NCI-H1436 (cell line): ENCODE data around the gene UBTD1.
A peak's percentile ranks its signal among the peaks of the same experiment; 100 is the strongest.
"Not testable (repeated sequence)": the region's sequence is repeated elsewhere in the genome, so short reads cannot be mapped to it uniquely, and the experiment has no call there.

Experiments used
- DNase-seq: peaks from one replicate; lab custom pipeline; 2025; lab: John Stamatoyannopoulos, UW

UBTD1 gene

DNA sequence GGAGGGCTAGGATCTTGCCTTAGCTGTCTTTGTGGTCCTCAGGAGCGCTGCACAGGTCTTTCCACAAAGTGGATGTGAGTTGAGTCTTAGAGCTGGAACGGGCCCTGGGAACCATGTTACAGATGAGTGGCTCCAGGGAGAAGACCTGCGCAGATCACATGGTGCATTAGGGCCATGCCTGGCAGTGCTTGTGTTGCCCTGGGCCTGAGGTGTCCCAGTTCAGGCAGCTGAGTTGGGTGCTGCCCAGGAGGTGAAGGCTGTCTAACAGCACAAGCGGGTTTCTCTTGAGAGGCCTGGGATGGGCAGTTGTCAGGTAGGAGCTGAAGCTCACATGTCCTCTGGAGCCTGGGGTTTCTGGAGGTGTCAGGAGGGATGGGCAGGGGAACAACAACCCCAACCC, 40.1 kb downstream of the UBTD1 start:
- no peak for DNase-seq

DNA sequence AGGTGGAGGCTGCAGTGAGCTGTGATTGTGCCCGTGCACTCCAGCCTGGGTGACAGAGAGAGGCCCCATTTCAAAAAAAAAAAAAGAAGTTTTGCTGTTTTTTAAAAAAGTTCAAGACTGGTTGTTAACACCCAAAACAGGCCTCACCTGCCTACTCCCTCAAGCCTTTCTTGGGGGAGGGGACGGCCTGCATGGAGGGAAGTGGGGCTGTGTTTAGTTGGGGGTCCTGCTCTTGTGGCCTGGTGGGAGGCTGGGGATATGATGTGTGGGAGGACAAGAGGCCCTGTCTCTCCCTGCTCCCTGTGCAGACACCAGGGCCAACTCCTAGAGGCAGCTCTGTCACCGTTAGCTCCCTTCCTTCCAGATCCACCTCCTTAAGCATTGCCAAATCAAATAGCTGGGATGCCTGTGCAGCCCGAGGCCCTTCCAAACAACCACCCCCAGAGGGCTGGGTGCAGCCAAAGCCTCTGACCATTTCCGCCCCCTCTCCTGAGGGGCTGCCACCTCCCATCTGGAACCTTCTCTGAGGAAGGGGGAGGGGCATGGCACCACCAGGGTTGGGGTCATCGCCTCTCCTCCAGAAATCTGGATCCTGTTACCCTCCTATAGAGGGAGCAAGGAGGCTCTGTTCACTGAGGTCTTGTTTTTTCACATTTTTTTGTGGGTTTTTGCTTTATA, 40.9 kb downstream of the UBTD1 start:
- DNase-seq: no peak

DNA sequence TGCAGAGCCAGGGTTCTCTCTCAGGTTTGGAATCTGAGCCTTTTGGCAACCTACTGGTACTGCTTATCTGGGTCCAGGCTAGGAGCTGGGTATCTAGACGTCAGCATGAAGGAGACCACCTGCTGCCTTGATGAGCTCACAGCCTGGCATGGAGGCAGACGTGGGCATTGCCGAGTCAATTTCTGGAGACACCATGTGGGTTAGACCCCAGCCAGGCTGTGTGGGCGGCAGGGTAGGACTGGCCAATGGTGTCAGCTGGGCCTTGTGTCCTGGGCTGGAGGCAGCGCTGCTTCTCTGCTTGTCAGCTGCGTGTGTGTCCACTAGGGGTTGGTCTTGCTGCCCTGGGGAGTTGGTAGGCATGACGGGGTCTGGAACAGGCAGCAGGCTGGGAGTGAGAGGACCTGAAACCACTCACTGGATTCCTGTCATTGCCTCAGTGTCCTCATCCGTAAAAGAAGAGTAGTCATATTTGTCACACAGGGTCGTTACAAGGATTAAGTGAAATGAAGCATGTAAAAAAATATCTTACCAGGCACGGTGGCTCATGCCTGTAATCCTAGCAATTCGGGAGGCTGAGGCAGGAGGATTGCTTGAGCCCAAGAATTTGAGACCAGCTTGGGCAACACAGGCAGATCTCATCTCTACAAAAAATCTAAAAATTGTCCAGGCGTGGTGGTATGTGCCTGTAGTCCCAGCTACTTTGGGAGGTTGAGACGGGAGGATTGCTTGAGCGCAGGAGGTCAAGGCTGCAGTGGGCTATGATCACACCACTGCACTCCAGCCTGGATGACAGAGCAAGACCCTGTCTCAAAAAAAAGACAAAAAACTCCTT, 42.2 kb downstream of the UBTD1 start:
- DNase-seq: no peak

DNA sequence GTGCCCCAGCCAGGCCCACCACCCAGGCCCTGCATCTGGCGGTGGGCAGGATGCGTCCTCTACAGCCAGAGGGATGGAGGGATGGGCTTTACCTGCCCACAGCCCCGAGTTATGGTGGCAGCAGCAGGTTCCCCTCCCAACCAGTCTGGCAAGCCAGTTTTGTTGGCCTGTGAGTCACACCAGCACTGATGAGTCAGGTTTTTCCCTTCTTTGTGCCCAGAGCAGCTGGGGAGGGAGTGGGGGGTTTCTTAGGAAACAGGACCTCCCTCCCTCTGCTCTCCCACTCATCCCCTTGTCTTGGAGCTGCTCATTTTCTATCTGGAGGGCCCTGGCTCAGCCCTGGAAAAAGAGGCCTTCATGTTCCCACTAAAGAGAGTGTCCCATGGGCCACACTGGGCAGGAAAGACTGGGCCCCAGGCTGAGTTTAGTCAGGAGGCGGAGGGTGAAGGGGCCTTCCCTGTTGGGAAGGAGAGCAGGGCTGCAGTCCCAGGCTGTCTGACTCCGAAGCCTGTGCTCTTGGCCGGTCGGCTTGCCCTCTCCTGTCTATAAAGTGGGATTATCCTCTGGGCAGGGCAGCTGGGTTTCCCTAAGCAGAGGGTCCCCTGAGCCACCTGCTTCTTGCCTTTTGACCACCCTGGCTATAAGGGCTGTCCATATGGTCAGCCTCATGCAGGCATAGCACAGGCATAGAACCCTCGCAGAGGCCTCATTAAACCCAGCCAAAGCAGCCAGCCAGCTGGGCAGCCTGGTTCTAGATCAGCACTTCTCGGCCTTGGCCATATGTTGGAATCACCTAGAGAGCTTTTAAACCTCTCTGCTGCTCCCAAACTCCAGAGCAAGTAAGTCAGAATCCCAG, 43.7 kb downstream of the UBTD1 start:
- no peak for DNase-seq

DNA sequence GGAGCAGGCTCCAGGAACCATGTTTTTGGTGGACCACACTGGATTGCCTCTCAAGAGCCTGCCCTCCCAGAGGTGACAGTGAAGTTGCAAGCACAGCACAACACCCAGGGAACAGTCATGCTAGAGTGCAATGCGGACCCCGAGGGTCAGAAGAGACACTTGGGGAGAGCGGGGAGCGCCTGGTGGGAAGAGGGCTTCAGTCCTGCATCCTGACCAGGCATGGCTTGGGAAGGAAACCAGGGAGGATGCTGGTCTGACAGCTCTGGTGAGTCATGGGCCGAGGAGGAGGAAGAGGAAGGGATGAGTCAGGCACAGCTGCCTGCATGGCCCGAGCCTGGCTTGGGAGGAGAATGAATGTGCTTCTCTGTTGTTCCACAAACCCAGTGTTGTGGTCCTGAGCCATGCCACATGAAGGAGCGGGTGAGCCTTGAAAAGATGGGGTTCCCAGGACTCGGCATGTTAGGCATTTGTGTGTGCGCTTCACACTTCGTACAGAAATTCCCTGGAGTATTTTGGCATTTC, 44.4 kb downstream of the UBTD1 start:
- no peak for DNase-seq

DNA sequence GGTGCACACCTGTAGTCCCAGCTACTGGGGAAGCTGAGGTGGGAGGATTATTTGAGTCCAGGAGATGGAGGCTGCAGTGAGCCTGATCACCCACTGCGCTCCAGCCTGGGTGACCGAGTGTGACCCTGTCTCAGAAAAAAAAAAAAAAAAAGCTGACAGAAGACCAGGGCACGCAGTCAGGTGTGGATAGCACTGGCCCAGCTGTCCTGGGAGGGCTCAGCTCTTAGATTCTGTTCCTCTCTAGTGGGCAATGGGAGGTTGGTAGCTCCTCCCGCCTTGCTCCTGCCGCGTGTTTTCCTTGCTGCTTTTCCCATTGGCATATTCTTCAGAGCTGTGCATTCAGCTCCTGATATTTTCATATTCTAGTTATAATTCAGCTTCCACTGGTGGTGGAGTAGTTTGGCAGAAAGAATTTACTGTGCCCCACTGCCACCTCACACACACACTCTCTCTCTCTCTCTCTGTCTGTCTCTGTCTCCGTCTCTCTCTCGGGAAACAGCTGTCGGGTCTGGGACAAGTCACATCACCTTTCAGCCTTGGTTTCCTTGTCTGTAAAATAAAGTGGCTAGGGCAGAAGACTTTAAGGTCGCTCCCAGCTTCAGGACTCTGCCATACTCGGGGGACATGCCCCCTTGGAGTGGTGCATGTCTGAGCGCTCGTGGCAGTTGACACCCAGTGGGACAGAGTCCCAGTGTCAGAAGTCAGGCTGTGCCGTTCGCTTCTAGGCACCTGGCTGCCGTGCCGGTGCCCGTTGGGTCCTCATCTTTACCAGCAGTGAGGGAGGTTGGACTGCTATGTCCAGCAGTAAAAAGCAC, 47.9 kb downstream of the UBTD1 start:
- DNase-seq: no peak

DNA sequence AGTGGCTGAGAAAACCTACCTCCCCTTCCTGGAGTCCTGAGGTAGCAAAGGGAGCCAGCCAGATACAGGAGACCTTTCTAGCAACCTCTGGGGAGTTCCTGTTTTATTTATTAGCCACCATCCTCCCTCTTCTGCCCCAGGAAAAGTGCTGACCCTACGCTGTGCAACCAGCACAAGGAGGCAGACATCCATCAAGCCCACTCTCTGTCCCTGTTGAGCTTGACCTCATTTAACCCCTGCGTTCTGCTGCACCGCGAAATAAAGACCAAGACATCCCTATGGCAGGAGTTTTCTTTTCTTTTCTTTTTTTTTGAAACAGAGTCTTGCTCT, 48.5 kb downstream of the UBTD1 start:
- no peak for DNase-seq

DNA sequence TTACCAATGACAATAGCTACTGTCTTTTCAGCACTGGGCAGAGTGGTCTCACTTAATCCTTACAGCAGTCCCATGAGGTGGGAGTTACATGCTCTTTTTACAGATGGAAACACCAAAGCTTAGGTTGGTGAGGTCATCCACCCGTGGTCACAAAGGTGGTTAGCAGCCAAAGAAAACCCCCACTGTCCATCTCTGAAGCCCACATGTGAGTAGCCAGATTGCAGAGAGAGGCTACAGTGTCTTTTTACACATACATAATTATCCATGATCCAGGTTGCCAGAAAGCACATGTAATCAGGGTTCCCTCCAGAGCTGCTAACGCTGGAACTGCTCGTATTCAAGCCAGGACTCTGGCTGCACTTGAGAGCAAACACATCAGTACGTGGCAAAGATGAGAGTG, 49.2 kb downstream of the UBTD1 start:
- no peak for DNase-seq

DNA sequence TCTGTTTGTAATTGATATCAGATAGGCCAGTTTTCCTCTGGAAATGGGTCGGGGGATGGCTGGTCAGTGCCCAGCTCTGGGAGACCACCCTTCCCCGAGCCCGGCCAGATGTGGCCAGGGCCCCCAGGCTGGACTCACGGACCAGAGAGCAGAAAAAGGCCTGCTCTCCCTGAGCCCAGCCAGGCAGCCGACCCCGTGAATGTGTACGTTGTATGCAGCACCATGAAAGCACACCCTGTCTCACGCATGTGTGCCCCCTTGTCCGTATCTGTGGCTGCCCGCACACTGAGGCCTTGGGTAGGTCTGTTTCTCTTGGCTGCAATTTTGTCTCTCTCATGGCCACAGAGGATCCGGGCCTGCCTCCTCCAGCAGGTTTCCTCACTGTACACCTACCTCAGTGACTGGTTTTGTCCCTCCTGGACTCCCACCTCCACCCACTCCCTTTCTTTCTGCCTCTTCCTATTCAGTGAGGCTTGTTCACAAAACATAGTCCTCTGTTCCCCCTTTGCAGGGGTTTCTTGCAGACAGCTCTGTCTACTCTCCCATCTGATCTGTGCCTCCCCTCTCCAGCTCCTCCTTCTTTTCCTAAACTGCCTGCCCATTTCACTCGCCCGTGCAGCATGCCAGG, 50.2 kb downstream of the UBTD1 start:
- no peak for DNase-seq

DNA sequence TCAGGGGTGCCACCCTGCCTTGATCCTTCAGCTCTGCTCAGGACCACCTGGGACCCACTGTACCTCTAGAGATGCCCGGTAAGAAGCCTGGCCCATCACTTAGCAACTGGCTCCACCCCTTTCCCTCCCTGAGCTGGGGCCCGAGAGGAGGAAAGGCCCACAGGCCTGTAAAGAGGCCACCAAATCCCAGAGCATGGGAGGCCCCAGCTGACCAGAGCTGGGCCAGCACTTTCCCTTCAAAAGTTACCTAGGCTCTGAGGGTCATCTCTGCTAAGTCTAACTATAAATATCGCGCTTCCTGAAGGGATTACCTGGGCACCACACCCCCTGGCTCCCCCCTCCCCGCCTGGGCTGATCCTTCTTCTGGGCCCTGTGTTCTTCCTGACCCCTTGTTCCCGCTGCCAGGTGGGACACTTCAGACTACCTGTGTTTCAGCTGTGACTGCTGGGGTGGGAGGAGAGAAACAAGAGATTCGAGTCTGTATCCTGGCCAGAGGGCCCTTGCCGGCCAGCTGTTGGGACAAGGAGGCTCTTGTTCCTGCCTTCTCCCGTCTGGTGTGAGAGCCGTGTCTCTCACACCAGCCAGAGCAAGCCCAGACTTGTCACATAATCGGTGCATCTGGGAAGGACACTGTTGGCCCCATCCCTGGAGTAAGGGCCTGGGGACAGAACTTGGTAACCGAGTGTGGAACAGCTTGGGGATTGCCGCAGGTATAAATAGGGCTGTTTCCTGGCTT, 51.0 kb downstream of the UBTD1 start:
- DNase-seq: no peak

DNA sequence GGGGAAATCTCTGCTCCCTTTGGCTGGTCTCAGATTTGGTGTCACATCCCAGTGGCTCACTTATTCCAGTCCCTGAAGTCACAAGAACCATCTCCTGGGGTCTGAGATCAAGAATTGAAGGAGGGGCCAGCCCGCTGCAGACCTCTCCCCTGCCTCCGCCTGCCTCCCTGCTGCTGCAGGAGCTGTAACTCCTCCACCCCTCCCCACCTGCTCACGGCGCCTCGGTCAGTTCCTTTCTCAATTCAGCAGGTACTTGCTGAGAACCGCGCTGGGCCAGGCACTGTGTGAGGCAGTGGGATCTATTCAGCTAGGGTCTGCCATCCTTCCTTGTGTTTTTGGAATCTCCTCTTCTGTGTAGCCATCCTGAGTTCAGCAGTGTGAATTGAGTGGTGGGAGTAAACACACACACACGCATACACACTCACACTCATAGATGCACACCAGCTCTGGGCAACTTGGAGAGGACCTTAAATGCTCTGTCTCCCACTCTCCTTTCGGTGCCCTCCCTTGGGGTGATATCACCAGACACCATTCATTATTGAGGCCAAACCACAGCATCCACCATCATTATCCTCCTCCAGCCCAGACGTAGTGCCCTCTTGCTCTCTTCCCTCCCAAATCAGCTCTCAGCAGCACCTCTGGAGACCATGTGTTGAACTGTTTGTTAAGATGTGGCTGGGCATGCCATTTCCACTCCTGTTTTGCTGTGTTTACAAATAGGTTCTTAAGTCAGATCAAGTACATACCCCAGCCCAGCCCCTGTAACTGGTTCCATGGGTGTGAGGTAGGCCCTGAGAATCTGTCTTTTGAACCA, 51.8 kb downstream of the UBTD1 start:
- no peak for DNase-seq

DNA sequence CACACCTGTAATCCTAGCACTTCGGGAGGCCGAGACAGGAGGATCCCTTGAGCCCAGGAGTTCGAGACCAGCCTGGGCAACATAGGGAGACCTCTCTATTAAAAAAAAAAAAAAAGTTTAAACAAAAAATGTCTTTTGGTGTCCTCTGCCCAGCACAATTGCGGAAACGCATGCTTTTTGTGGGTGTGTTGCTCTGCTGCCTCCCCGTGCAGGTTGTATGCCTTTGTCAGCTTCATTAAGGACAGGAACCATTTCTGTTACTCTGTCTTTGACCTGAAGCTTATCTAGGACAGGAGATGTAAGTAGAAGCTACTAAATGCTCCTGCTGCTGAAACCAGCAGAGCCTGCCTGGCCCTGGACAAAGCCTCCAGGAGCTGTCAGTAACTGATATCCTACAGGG, 52.5 kb downstream of the UBTD1 start:
- DNase-seq: no peak

DNA sequence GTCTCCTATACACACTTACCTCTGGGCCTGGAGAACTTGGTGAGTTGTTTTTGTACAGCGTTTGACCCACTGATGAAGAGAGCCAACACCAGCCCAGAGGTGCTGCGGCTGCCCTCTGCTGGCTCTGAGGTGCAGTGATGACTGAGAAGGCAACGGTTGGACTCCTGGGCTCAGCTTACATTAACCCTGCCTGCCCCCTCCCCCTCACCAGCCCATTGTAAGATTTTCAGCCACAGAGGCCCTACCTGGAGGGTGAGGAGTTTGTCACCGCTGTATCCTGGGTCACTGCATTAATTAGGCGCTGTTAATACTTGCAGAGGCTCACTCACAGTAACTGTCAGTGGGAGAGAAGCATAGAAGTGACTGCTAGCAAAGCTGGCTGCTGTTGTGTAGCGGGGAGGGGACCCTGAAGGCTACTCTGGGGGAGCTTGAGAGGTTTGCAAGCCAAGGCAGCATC, 54.9 kb downstream of the UBTD1 start:
- DNase-seq: peak; percentile 45

DNA sequence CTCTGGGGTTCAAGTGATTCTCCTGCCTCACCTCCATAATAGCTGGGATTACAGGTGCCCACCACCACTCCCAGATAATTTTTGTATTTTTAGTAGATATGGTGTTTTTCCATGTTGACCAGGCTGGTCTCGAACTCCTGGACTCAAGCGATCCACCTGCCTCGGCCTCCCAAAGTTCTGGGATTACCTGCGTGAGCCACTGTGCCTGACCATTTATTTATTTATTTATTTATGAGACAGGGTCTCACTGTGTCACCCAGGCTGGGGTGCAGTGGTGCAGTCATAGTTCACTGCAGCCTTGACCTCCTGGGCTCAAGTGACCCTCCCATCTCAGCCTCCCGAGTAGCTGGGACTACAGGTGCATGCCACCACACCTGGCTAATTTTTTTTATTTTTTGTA, 55.6 kb downstream of the UBTD1 start:
- DNase-seq: not testable (repeated sequence)

DNA sequence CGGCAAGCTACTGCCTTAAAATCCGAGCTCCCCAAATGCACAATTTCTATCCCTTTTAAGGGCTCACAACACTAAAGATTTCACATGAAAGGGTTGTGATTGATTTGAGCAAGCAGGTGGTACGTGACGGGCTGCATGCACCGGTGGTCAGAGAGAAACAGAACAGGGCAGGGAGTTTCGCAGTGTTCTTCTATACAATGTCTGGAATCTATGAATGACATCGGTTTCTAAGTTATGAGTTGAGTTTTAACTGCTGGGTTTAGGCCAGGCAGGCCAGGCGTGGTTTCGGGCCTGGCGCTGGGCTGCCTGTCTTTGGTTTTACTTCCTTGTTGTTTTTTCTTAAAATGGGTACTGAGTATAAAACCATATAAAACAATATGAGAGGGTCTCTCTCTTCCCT, 56.8 kb downstream of the UBTD1 start:
- not testable (repeated sequence) for DNase-seq

DNA sequence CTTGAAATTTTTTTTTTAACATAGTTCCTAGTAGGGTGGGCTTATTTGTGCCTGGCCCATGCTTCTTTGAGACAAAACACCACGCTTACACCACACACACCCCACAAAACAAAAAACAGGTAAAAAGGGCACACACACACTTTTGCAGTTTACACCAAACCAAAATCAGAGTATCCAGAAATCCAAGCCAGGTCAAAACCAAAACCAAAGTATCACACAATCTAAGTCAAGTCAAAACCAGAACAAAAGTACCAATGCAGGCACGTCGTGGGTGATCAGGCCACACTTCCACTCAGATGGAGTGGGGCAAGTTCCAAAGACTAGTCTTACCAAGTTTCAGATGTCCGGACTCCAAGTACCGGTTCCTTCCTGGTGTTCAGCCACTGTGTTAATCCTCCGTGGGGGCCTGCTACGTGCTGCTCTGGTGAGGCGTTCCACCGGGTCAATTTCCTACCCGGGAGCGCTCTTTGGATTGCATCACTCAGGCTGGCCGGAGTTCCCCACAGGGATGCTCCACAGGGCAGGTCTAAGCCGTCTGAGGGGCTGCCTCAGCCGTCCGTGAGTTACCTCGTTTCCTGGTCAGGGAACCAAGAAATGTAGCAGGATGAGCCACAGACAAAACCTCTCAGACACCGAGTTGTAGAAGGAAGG, 62.1 kb downstream of the UBTD1 start:
- not testable (repeated sequence) for DNase-seq

DNA sequence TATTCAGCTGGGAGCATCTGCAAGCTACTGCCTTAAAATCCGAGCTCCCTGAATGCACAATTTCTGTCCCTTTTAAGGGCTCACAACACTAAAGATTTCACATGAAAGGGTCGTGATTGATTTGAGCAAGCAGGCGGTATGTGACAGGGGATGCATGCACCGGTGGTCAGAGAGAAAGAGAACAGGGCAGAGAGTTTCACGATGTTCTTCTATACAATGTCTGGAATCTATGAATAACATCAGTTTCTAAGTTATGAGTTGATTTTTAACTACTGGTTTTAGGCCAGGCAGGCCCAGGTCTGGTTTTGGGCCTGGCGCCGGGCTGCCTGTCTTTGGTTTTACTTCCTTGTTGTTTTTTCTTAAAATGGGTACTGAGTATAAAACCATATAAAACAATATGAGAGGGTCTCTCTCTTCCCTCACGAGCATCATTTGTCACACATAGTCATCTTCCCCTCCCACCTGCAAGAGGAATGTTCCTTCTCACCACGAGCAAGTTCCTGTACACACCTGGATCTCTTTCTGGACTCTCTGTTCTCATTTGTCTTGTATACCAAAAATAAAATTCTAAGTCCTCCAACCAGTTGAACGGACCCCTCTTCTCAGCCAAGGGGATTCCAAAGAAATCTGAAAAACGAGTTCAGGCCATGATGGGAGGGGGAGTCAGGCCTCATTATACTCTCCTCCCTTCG, 62.8 kb downstream of the UBTD1 start:
- not testable (repeated sequence) for DNase-seq

DNA sequence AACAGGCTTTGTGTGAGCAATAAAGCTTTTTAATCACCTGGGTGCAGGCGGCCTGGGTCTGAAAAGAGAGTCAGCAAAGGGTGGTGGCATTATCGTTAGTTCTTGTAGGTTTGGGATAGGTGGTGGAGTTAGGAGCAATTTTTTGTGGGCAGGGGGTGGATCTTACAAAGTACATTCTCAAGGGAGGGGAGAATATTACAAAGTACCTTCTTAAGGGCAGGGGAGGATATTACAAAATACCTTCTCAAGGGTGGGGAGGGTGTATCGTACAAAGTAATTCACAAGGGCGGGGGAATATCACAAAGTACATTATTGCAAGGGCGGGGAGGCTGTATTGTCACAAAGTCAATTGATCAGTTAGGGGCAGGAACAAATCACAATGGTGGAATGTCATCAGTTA, 63.6 kb downstream of the UBTD1 start:
- DNase-seq: not testable (repeated sequence)
